ENCODE results near the gene RYK. TPM values are rescaled to one million over a fixed set of nuclear protein-coding genes. Genes with fewer than 3 reads are reported as not detected.

RYK gene
- total RNA-seq, 1 experiment from 2014 or later, result 107 TPM

- DNase-seq, result no peak
Observed at GRCh38 chr3:134148534-134148933, 102.1 kb downstream of the RYK start.

GRCh38 chr3:134147411-134147810, 103.2 kb downstream of the RYK start:
- Histone ChIP-seq H3K9me3 (peaks cover 5% of the 10 kb centered on the region), H3K36me3 (peaks cover 27% of the 10 kb centered on the region), H3K4me3 (no peak overlapping the region), H3K27me3 (no peaks in the 10 kb centered on the region)
- no peak for DNase-seq

More at GRCh38 chr3:134148534-134148933, 102.1 kb downstream of the RYK start:
- Histone ChIP-seq H3K4me3 (no peak overlapping the region), H3K36me3 (peaks cover 29% of the 10 kb centered on the region), H3K27me3 (no peaks in the 10 kb centered on the region), H3K9me3 (0 out of 2 replicates have a peak, but pooled peaks cover 2% of the 10 kb centered on the region)

- H3K27me3 ChIP-seq, result no peaks in the 10 kb centered on the region
- DNase-seq, result no peak
- peaks cover 25% of the 10 kb centered on the region for H3K36me3 ChIP-seq
- peaks cover 10% of the 10 kb centered on the region for H3K9me3 ChIP-seq
- no peak overlapping the region for H3K4me3 ChIP-seq
Observed at GRCh38 chr3:134146666-134147065, 104.0 kb downstream of the RYK start.

GRCh38 chr3:134145183-134145582, 105.5 kb downstream of the RYK start:
- H3K36me3 ChIP-seq, result peaks cover 14% of the 10 kb centered on the region
- no peak overlapping the region for H3K4me3 ChIP-seq
- DNase-seq, result no peak
- H3K9me3 ChIP-seq, result peaks cover 17% of the 10 kb centered on the region
- no peaks in the 10 kb centered on the region for H3K27me3 ChIP-seq

- H3K9me3 ChIP-seq, result peaks cover 15% of the 10 kb centered on the region
- H3K36me3 ChIP-seq, result peaks cover 15% of the 10 kb centered on the region
- no peak for DNase-seq
- H3K4me3 ChIP-seq, result no peak overlapping the region
- no peaks in the 10 kb centered on the region for H3K27me3 ChIP-seq
Observed at GRCh38 chr3:134144694-134145093, 106.0 kb downstream of the RYK start.

- Histone ChIP-seq H3K27me3 (no peaks in the 10 kb centered on the region), H3K9me3 (peaks cover 19% of the 10 kb centered on the region), H3K36me3 (peaks cover 17% of the 10 kb centered on the region), H3K4me3 (no peak overlapping the region)
- DNase-seq, result no peak
Observed at GRCh38 chr3:134143828-134144401, 106.7 kb downstream of the RYK start.

- H3K27me3 ChIP-seq, result no peaks in the 10 kb centered on the region
- H3K36me3 ChIP-seq, result peaks cover 14% of the 10 kb centered on the region
- H3K9me3 ChIP-seq, result peaks cover 11% of the 10 kb centered on the region
- no peak overlapping the region for H3K4me3 ChIP-seq
- DNase-seq, result no peak
Observed at GRCh38 chr3:134136604-134137003, 114.1 kb downstream of the RYK start.

GRCh38 chr3:134134698-134135415, 115.8 kb downstream of the RYK start:
- Histone ChIP-seq H3K27me3 (no peaks in the 10 kb centered on the region), H3K36me3 (peaks cover 10% of the 10 kb centered on the region), H3K4me3 (no peak overlapping the region), H3K9me3 (peaks cover 4% of the 10 kb centered on the region)
- DNase-seq, result no peak

- no peak for DNase-seq
- H3K36me3 ChIP-seq, result peaks cover 7% of the 10 kb centered on the region
- peaks cover 2% of the 10 kb centered on the region for H3K9me3 ChIP-seq
- H3K27me3 ChIP-seq, result no peaks in the 10 kb centered on the region
- H3K4me3 ChIP-seq, result no peak overlapping the region
Observed at GRCh38 chr3:134134240-134134639, 116.4 kb downstream of the RYK start.

- H3K4me3 ChIP-seq, result no peak overlapping the region
- H3K9me3 ChIP-seq, result no peaks in the 10 kb centered on the region
- H3K27me3 ChIP-seq, result no peaks in the 10 kb centered on the region
- no peak for DNase-seq
- H3K36me3 ChIP-seq, result peaks cover 11% of the 10 kb centered on the region
Observed at GRCh38 chr3:134132961-134133360, 117.7 kb downstream of the RYK start.

GRCh38 chr3:134126153-134126552, 124.5 kb downstream of the RYK start:
- DNase-seq, result no peak
- Histone ChIP-seq H3K9me3 (peaks cover 9% of the 10 kb centered on the region; the same call in 1 of the 2 replicates), H3K4me3 (no peak overlapping the region), H3K36me3 (peaks cover 16% of the 10 kb centered on the region), H3K27me3 (no peaks in the 10 kb centered on the region)

- Histone ChIP-seq H3K36me3 (0 out of 2 replicates have a peak, but pooled peaks cover 2% of the 10 kb centered on the region), H3K9me3 (peaks cover 31% of the 10 kb centered on the region), H3K4me3 (no peak overlapping the region), H3K27me3 (no peaks in the 10 kb centered on the region)
- DNase-seq, result no peak
Observed at GRCh38 chr3:134114726-134115125, 135.9 kb downstream of the RYK start.

GRCh38 chr3:134111616-134112015, 139.0 kb downstream of the RYK start:
- DNase-seq, result no peak
- Histone ChIP-seq H3K9me3 (peaks cover 10% of the 10 kb centered on the region; the same call in 1 of the 2 replicates), H3K36me3 (0 out of 2 replicates have a peak, but pooled peaks cover 2% of the 10 kb centered on the region), H3K4me3 (no peak overlapping the region), H3K27me3 (no peaks in the 10 kb centered on the region)

GRCh38 chr3:134110963-134111362, 139.7 kb downstream of the RYK start:
- Histone ChIP-seq H3K27me3 (no peaks in the 10 kb centered on the region), H3K36me3 (0 out of 2 replicates have a peak, but pooled peaks cover 2% of the 10 kb centered on the region), H3K9me3 (peaks cover 10% of the 10 kb centered on the region; the same call in 1 of the 2 replicates), H3K4me3 (no peak overlapping the region)
- DNase-seq, result no peak

Other genes starting within 250 kb of the RYK start
- 0.02 and 0.72 TPM in 2 replicates for gene SLCO2A1, start 220.9 kb downstream of the RYK start, total RNA-seq (2014; rRNA removed; shearing (Covaris generic); ENCODE audit: low replicate concordance)
- gene AMOTL2, start 123.6 kb upstream of the RYK start, total RNA-seq (2014; rRNA removed; shearing (Covaris generic); ENCODE audit: low replicate concordance), result 172 and 180 TPM in 2 replicates
- 121 and 169 TPM in 2 replicates for gene ANAPC13, start 235.1 kb upstream of the RYK start, total RNA-seq (2014; rRNA removed; shearing (Covaris generic); ENCODE audit: low replicate concordance)
- 15.3 and 30.3 TPM in 2 replicates for gene CEP63, start 235.2 kb upstream of the RYK start, total RNA-seq (2014; rRNA removed; shearing (Covaris generic); ENCODE audit: low replicate concordance)